Breast epithelium (tissue), 4 donors: ENCODE measurements around the gene SLC30A3. TPM values are rescaled to one million over a fixed set of nuclear protein-coding genes. Genes with fewer than 3 reads are reported as not detected.

Experiments
- DNase-seq, 2 donors: peaks; one replicate each; pipeline ENCODE4 v3.0.0-alpha.2; 2019; ENCODE audit warnings: low spot score in 2 of 2
- H3K27ac ChIP-seq, 2 donors: fragments of 200-600 bp; sonication (generic) in 1 of 2; one replicate each; pipeline ENCODE4 v1.5.1; 2016 to 2019; ENCODE audit warnings: mild to moderate bottlenecking in 1 of 2
- H3K27me3 ChIP-seq, 2 donors: fragments of 200-600 bp; sonication (generic) in 1 of 2; one replicate each; pipeline versions ENCODE4 v1.5.1 to v1.6.0; 2017 to 2019; ENCODE audit warnings: control low read depth in 1 of 2, mild to moderate bottlenecking in 1 of 2
- H3K36me3 ChIP-seq: fragments of 200-600 bp; one replicate; pipeline ENCODE4 v1.5.1; 2019
- H3K4me1 ChIP-seq, 2 donors: fragments of 200-600 bp; sonication (generic); one replicate each; pipeline ENCODE4 v1.5.1; 2016 to 2019; ENCODE audit warnings: control low read depth in 1 of 2
- H3K4me3 ChIP-seq, 3 donors: fragments of 200-600 bp; sonication (generic); 1 replicate in 2 of 3; 2 replicates in 1 of 3; pipeline ENCODE4 v1.5.1; 2016 to 2019; ENCODE audit warnings: mild to moderate bottlenecking in 3 of 3, moderate library complexity in 2 of 3
- H3K9me3 ChIP-seq, 2 donors: fragments of 200-600 bp; sonication (generic) in 1 of 2; one replicate each; pipeline ENCODE4 v1.5.1; 2016 to 2019; ENCODE audit warnings: control low read depth in 1 of 2
- POLR2A ChIP-seq: fragments of 450-650 bp; IDR thresholded peaks from one replicate; pipeline ENCODE4 v1.6.1; 2016; ENCODE audit warnings: antibody characterized with exemption, mild to moderate bottlenecking, moderate library complexity
- POLR2AphosphoS5 ChIP-seq, 3 donors: sonication (generic); formaldehyde crosslinking; IDR thresholded peaks; one replicate each; pipeline ENCODE4 v1.6.1; 2017; ENCODE audit warnings: antibody characterized with exemption in 3 of 3
- intact Hi-C: fragments of 100-400 bp; cut with DNase I; formaldehyde crosslinking; loops from one replicate; pipeline ENCODE4 v1.15.1; 2023; ENCODE audit warnings: low total_unique reads
- total RNA-seq, 3 donors: library from RNA; depleted of rRNA; stranded (reverse); fragments of >200 nt; gene quantifications; one replicate each; pipeline ENCODE4 v1.1.0, GENCODE V29; 2016
- TF ChIP-seq, protein P1 (sequence below), 3 donors: fragments of 450-650 bp; IDR thresholded peaks; one replicate each; pipeline ENCODE4 v1.5.1; 2016 to 2017; ENCODE audit warnings: antibody characterized with exemption in 3 of 3, mild to moderate bottlenecking in 3 of 3, moderate library complexity in 3 of 3

SLC30A3 gene
- total RNA-seq, 3 donors from 2014 or later = 0.33 TPM; not detected in 2

DNA sequence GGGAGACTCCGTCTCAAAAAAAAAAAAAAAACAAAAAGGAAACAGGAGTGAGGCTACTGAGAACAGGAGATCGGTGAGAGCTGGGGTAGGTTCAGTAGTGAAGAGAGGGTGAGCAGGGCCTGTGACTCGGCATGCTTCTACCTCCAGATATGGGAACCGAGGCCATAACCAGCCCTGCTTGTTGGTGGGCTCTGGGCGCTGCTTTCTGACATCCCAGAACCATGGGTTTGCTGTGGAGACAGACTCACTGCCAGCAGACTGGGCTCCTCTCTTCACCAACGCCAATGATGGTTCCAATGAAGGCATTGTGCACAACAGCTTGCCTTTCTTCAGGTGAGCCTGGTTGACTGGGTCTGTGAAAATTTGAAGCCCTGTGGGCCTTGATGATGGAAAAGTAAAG is 39.4 kb downstream of the SLC30A3 start:
- Histone ChIP-seq H3K4me1 (no peaks in the 10 kb centered on the region), H3K27me3 (no peaks in the 10 kb centered on the region), H3K36me3 (peaks cover 10% of the 10 kb centered on the region), H3K9me3 (no peaks in the 10 kb centered on the region), H3K27ac (no peak overlapping the region), H3K4me3 (no peak overlapping the region)
- TF ChIP-seq POLR2A (no peak), POLR2AphosphoS5 (IDR thresholded peaks at IDR 0.05) (no peak)
- TF ChIP-seq, protein P1, sequence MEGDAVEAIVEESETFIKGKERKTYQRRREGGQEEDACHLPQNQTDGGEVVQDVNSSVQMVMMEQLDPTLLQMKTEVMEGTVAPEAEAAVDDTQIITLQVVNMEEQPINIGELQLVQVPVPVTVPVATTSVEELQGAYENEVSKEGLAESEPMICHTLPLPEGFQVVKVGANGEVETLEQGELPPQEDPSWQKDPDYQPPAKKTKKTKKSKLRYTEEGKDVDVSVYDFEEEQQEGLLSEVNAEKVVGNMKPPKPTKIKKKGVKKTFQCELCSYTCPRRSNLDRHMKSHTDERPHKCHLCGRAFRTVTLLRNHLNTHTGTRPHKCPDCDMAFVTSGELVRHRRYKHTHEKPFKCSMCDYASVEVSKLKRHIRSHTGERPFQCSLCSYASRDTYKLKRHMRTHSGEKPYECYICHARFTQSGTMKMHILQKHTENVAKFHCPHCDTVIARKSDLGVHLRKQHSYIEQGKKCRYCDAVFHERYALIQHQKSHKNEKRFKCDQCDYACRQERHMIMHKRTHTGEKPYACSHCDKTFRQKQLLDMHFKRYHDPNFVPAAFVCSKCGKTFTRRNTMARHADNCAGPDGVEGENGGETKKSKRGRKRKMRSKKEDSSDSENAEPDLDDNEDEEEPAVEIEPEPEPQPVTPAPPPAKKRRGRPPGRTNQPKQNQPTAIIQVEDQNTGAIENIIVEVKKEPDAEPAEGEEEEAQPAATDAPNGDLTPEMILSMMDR (IDR thresholded peaks at IDR 0.05) = no peak
- intact Hi-C loops = no loop called here
- no peak for DNase-seq

DNA sequence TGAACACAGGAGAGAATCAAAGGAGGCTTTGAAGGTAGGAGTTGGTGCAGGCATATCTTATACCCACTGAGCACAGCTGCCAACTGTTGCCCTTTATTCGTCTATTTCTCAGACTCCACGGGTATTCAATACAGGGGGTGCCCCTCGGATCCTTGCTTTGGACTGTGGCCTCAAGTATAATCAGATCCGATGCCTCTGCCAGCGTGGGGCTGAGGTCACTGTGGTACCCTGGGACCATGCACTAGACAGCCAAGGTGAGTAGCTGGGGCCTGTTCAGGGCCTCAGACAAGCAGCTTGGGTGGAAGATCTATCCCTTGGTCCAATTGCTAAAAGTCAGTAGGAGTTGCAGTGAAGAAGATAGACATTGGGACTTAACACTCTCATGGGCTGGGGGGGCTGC is 40.4 kb downstream of the SLC30A3 start:
- no peaks in the 10 kb centered on the region for H3K9me3 ChIP-seq
- H3K27me3 ChIP-seq = no peaks in the 10 kb centered on the region
- no peak for DNase-seq
- H3K36me3 ChIP-seq = peaks cover 10% of the 10 kb centered on the region
- intact Hi-C loops = no loop called here
- H3K4me3 ChIP-seq = no peak overlapping the region
- H3K27ac ChIP-seq = no peak overlapping the region
- H3K4me1 ChIP-seq = no peaks in the 10 kb centered on the region
- TF ChIP-seq POLR2AphosphoS5 (IDR thresholded peaks at IDR 0.05) = no peak
- TF ChIP-seq POLR2A = no peak
- TF ChIP-seq, protein P1 (IDR thresholded peaks at IDR 0.05) = no peak

DNA sequence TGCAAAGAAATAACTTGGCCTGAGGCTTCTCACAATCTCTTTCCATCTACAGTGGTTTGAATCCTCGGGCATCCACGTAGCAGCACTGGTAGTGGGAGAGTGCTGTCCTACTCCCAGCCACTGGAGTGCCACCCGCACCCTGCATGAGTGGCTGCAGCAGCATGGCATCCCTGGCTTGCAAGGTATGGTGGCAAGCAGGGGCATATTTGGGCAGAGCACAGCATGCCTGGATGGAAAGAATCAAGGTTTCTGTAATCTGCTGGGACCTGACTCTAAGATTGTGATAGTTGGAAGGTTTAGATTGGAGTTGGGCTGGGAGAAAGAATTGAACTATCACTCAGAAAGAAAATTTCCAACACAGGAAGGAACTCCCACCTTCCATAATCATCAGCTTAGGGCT is 41.7 kb downstream of the SLC30A3 start:
- H3K9me3 ChIP-seq = no peaks in the 10 kb centered on the region
- no peak overlapping the region for H3K4me3 ChIP-seq
- H3K36me3 ChIP-seq = peaks cover 7% of the 10 kb centered on the region
- no peaks in the 10 kb centered on the region for H3K4me1 ChIP-seq
- no peak overlapping the region for H3K27ac ChIP-seq
- H3K27me3 ChIP-seq = no peaks in the 10 kb centered on the region
- TF ChIP-seq POLR2A (no peak), POLR2AphosphoS5 (IDR thresholded peaks at IDR 0.05) (no peak)
- TF ChIP-seq, protein P1 (IDR thresholded peaks at IDR 0.05) = no peak
- intact Hi-C loops = no loop called here
- DNase-seq = no peak

DNA sequence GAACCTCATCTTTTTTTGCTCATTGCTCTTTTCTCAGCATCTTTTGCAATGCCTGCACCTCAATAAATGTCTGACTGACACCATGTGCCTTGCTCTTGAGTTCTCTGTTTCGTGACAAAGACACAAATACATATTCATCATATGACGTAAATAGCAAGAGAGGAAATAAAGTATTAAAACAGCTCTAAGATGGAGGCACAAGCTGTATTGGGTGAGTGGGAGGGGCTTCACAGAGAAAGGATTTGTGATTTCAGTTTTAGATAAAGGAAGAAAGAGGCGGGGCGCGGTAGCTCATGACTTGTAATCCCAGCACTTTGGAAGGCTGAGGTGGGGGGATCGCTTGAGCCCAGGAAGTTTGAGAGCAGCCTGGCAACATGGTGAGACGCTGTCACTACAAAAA is 42.8 kb downstream of the SLC30A3 start:
- TF ChIP-seq POLR2A = no peak
- TF ChIP-seq, protein P1 (IDR thresholded peaks at IDR 0.05) = no peak
- no peak for TF ChIP-seq POLR2AphosphoS5 (IDR thresholded peaks at IDR 0.05)
- H3K4me3 ChIP-seq = no peak overlapping the region
- H3K9me3 ChIP-seq = no peaks in the 10 kb centered on the region
- DNase-seq = no peak
- no peaks in the 10 kb centered on the region for H3K36me3 ChIP-seq
- intact Hi-C loops = no loop called here
- no peaks in the 10 kb centered on the region for H3K4me1 ChIP-seq
- no peak overlapping the region for H3K27ac ChIP-seq
- H3K27me3 ChIP-seq = no peaks in the 10 kb centered on the region

DNA sequence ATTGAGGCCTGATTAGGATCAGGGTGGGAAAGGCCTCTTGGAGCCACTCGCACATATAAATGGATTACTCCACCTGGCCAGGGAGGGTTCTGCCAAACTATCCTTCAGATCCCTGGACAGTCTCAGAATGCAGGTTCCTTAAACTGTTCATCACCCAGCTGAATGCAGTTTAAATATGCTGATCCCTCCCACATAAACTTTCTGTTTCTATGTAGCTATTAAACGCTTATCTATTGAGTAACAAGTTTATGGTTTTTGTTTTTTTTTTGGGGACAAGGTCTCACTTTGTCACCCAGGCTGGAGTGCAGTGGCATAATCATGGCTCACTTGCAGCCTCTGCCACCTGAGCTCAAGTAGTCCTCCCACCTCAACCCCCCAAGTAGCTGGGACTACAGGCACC is 43.8 kb downstream of the SLC30A3 start:
- no peaks in the 10 kb centered on the region for H3K27me3 ChIP-seq
- no peak overlapping the region for H3K4me3 ChIP-seq
- DNase-seq = no peak
- no peaks in the 10 kb centered on the region for H3K36me3 ChIP-seq
- no peak overlapping the region for H3K27ac ChIP-seq
- TF ChIP-seq POLR2A = no peak
- no peak for TF ChIP-seq POLR2AphosphoS5 (IDR thresholded peaks at IDR 0.05)
- TF ChIP-seq, protein P1 (IDR thresholded peaks at IDR 0.05) = no peak
- no peaks in the 10 kb centered on the region for H3K4me1 ChIP-seq
- H3K9me3 ChIP-seq = no peaks in the 10 kb centered on the region
- intact Hi-C loops = loop anchor here (2.0 to 5.0 kb wide), 2 partner anchors 42 to 84 kb away; no protein-coding TSS in a partner anchor
